ENCODE measurements around the gene HK2. TPM values are rescaled to one million over a fixed set of nuclear protein-coding genes. Genes with fewer than 3 reads are reported as not detected.
"Not testable (repeated sequence)": the region's sequence is repeated elsewhere in the genome, so short reads cannot be mapped to it uniquely, and the experiment has no call there.

The HK2 gene
- total RNA-seq, 1 donor from 2014 or later = 45.8 TPM

DNA sequence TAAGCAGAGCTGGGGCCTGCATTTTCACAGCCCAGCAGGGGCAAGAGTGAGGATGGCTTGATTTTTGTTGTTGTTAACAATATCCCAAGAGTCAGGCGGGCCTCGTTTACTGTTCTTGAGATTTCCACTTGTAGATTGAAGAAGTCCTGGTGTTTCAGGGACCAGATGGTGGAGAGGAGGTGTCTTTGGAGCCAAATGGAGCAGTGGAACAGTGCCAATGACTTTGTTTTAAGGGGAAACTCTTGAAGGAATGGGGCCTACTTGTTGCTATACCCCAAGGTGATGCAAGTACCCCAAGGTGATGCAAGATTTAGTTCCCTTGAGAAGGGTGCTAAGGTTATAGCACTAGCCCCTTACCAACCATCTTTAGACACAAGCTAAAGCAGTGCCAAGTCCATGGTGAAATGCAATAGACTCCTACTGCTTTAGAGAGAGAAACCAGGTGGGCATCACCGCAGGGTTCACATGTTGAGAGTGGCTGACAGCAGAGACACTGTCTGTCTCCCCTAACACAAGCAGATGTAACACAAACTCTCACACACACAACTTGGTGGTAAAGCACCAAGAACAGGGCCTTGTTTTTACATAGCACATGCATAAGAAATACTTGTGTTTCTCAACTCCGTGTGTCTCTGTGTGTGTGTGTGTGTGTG, 44.0 kb downstream of the HK2 start:
- DNase-seq = no peak

DNA sequence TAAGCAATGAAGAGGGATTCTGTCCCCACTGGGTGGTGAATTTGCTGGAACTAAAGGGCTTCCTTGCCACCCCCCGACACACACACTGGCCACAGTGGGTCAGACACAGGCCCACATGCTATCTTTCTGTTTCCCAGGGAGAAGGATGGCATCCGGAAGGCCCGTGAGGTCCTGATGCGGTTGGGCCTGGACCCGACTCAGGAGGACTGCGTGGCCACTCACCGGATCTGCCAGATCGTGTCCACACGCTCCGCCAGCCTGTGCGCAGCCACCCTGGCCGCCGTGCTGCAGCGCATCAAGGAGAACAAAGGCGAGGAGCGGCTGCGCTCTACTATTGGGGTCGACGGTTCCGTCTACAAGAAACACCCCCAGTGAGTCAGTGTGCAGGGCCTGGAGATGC, 44.6 kb downstream of the HK2 start:
- no peak for DNase-seq

DNA sequence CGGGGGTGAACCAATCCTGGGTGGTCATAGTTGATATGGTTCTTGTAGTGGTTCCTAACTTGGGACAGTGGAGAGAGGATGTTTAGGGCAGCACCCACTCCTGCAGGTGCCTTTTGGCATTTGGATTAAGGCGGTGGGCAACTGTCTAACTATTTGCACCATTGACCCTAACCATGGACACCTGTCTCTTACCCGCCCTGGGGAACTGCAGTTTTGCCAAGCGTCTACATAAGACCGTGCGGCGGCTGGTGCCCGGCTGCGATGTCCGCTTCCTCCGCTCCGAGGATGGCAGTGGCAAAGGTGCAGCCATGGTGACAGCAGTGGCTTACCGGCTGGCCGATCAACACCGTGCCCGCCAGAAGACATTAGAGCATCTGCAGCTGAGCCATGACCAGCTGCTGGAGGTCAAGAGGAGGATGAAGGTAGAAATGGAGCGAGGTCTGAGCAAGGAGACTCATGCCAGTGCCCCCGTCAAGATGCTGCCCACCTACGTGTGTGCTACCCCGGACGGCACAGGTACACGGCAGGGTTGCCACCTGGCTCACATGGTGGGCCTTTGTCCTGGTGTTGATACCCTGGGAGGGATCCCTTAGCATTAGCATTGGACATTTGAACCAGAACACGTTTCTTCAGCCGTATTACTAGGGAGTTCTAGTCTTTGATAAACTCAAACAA, 46.3 kb downstream of the HK2 start:
- DNase-seq = no peak

DNA sequence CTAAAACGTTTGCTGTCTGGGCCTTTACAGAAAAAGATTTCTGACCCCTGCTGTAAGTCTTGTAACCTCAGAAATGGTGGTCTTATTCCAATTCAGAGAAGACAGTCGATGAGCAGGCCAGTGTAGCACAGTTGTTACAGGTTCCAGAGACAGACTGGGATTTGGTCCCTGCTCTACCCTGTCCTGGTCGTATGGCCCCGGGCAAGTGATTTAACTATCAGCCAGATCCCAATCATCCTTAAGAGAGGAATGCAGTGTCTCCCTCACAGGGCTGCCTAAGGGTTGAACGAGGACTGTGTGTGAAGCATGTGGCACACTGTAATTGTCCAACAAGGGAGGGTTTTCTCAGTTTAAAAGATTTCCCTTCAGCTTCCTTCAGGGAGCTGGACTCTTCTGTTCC, 47.2 kb downstream of the HK2 start:
- DNase-seq = no peak

DNA sequence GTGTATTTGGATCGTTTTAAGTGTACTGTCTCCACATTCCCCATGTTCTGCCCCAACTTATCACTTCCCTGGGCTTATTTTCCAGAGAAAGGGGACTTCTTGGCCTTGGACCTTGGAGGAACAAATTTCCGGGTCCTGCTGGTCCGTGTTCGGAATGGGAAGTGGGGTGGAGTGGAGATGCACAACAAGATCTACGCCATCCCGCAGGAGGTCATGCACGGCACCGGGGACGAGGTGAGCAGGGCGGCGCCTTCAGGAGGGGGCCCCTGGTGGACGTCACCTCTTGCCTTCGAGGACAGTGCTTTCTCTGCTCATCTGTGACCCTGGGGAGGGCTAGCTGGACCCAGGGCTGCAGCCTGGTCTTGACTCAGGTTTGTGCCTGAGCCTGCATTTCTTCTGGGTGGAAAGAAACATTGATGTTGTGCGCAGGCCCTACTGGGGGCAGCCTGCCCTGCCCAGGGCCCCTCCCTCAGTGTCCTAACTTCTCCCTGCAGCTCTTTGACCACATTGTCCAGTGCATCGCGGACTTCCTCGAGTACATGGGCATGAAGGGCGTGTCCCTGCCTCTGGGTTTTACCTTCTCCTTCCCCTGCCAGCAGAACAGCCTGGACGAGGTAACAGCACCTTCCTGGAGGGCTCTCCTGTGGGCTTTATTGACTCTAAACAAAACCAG, 47.8 kb downstream of the HK2 start:
- no peak for DNase-seq

DNA sequence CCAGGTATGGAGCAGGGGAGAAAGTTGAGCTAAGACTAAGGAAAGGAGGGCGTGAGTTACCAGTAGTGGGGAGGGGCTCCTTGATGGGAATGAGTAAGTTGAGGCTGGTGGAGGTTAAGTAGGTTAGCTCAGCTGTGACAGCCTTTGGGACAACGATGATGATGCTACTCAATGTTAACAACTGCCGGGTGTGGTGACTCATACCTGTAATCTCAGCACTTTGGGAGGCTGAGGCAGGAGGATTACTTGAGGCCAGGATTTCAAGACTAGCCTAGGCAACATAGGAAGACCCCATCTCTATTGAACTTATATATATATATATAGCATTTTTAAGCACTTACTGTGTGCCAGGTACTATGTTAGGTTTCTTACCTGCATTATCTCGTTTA, 48.4 kb downstream of the HK2 start:
- no peak for DNase-seq

DNA sequence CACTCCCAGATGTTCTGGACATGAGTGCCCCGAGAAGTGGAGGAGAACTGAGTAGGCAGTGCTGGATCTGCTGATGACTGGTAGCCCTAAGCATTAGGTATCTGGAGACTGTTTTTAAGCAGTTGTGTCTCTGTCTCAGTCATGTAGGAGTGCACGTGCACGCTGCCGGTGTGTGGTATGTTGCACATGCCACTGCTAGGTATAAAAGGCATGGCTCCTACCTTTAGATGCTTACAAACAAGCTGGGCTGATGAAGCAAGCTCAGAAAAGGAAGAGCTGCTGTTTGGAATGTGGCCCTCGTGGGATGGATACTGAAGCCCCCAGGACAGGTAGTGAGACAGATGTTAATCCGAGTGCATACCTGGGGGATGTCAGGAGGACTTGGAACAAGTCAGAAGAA, 49.1 kb downstream of the HK2 start:
- DNase-seq = no peak

DNA sequence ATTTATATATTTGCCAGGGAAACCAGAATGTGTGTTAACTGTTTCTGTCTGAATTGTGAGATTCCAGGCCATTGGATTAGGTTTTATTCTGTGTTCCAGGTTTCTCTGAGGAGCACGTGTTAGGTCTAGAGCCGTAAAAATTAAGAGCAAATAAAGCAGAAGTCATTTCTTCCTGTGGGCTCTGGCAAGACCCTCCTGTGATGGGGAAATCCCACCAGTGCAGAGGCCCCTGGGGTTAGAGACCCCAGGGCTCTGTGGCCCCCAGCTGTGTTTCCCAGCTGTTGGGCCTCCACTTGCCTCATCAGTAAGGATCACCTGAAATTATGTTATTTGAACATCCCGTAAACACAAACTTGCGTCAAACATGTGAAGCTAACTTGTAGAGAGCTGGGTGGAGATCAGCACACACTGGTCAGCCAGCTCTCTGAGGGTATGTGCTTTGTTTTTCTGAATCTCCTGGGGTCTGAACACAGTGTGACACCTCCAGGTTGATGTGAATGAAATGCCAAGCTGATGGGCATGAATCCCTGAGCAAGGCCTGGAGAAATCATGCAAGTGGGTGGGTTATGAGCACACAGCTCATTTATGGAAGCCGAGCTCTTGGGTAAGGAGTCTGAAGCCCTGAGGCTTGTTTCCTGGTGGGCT, 50.3 kb downstream of the HK2 start:
- DNase-seq = no peak

DNA sequence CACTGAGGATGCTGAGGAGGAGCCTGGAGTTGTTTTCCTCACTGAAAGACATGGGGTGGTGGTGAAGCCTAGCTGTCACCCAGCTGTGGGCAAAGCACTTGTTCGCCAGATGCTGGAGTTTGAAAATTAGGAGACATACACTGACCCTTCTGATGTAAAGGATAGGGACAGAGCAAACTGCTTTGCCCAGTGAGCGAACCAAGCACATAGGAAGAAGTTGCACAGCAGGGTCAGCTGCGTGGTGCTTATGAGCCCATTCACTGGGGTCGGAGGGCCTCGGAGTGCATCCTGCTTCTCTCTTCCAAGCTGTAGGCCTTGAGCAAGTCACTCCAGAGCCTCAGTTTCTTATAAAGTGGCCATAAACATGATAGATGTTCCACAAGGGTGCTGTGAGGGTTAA, 50.9 kb downstream of the HK2 start:
- no peak for DNase-seq

DNA sequence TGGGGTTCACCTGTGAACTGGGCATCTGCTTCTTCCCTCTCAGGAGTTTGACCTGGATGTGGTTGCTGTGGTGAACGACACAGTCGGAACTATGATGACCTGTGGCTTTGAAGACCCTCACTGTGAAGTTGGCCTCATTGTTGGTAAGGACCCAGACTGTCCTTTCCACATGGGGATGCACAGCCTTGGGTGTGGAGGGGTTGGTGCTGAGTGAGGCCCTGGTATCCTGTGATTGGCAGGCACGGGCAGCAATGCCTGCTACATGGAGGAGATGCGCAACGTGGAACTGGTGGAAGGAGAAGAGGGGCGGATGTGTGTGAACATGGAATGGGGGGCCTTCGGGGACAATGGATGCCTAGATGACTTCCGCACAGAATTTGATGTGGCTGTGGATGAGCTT, 52.3 kb downstream of the HK2 start:
- no peak for DNase-seq

DNA sequence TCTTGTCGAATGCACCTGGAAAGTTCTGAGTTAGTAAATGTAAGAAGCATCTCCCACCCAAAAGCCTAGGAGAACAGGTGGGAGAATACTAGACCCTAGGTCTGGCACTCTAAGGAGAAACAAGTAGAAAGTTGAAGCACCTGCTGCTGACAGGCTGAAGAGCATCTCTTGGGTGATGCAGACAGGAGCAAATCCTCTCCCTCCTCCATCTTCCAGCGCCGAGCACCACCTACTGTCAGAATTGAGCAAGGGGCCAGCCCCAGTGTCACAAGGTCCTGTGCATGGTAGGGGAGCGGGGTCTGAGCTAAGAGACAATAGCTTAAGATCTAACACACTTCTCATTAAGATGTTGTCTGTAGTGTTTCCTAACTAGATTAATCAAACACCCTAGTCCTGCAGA, 52.9 kb downstream of the HK2 start:
- no peak for DNase-seq

DNA sequence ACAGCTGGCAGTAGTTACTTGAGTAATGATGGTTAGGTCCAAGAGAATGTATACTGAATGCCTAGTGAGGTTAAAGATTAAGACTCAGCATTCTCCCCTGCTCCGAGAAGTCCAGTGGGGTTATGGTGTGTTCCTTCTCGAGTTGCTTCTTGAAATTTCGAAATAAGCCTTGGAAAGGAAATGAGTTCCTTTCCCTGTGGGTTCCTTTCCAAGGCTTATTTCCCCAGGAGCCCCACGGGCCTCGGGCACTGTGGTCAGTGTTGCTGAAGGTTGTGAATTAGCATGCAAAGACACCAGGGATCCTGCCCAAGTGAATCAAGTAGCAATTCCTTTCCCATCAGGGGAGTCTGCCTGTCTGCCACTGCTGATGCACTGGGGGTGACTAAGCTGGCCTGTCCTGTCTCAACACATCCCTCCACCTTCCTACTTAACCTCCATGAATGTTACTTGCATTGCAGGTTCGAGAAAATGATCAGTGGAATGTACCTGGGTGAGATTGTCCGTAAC, 53.6 kb downstream of the HK2 start:
- DNase-seq = no peak

DNA sequence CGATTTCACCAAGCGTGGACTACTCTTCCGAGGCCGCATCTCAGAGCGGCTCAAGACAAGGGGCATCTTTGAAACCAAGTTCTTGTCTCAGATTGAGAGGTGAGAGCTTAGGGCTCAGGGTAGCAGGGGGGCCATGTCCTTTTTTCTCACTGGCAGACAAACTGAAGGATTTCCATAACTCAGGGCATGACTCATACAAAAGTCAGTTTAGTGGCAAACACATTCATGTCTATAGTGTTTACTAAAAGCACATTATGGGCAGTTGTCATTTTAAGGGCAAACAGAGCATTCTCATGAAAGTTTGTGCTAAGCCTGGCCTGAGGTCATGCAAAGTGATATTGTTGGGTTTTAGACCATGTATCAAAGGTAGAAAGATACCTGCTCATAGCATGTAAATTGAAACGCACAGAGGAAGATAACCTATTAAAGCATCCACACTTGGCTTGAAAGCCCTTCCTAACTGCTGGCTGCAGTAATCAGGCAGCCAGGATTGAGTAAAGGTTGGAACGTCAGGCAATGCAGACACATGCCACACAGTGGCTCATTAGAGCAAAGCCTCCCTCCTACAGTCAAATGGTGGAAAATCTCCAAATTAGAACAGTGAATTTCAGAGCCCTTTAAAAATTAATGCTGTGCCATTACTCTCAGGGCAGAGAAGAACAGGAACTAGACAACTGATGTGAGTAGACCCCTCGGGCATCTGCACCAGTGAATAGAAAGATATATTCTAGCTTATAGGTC, 54.2 kb downstream of the HK2 start:
- DNase-seq = no peak

DNA sequence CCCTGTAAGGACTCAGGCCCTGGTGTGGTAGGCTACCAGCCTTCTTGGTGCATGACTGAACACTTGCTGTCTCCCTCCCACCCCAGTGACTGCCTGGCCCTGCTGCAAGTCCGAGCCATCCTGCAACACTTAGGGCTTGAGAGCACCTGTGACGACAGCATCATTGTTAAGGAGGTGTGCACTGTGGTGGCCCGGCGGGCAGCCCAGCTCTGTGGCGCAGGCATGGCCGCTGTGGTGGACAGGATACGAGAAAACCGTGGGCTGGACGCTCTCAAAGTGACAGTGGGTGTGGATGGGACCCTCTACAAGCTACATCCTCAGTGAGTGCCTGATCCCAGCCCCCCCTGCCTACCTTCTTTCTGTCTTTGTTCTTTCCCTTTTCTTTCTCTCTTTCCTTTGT, 55.2 kb downstream of the HK2 start:
- DNase-seq = no peak

DNA sequence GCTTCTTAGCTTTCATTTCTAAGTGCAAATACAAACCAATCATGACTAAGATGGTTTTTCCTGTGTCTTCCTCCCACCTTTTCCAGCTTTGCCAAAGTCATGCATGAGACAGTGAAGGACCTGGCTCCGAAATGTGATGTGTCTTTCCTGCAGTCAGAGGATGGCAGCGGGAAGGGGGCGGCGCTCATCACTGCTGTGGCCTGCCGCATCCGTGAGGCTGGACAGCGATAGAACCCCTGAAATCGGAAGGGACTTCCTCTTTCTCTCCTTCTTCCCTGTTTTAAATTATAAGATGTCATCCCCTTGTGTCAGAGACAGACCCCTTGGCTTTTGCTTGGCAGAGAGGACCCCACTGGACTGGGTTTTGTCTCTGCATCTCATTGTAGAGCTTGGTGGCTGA, 56.8 kb downstream of the HK2 start:
- no peak for DNase-seq

DNA sequence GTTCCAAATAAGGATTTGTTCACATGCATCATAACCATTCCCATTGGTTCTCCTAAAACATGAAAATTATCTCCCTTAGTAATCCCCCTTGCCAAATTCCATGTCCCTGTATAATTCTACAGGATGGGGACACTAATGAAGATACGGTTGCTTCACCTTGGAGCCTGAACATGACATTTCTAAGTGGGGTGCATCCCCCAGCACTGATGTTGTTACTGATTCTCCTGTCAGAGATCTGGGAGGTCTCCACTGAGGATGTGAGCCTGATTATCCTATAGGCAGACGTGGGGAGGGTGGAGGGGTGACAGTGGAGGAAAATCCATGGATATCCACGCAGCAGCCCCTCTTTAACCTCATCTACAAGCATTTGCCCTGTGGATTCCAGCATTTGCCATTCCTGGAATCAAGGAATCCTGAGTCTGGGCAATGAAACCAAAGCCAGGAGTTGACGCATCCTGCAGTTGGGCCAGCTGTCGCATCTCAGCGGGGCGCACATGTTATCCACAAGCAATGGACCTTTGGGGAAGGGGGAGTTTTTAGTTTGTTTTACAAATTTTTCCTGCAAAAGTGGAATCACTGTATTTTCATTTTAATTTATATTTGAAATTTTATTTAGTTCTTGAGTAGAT, 57.3 kb downstream of the HK2 start:
- DNase-seq = no peak

DNA sequence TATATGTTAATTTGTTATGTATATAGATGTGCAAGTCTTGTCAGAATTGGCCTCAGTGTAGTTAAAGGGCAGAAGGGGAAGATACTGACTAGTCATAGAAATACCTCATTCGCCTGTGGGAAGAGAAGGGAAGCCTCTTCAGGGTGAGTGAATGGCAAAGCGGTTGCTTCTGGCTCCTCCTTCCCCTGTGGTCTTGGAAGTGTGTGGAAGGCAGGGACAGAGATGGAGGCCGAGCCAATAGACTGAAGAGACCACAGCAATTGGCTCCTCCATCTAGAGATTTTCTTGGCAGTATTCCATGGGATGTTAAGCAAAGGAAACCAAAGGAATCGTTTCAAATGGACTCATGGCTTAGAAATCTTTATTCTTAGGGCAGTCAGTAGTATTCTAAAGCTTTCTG, 57.9 kb downstream of the HK2 start:
- DNase-seq = not testable (repeated sequence)

DNA sequence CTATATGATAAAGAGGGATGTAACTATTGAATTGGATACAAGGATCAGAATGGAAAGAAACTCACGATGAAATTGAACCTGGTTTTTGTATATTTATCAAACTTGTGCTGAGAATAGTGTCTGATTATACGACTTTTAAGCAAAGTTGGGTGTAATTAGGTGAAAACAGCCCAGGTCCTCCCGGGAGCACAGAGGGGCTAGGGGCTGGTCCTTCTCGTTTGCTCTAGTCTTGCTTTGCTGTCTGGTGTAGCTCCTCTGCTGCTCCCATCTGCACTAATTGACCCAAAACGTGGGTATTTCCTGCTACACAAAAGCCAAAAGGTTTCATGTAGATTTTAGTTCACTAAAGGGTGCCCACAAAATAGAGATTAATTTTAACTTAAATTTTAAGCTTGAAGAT, 58.7 kb downstream of the HK2 start:
- DNase-seq = no peak

DNA sequence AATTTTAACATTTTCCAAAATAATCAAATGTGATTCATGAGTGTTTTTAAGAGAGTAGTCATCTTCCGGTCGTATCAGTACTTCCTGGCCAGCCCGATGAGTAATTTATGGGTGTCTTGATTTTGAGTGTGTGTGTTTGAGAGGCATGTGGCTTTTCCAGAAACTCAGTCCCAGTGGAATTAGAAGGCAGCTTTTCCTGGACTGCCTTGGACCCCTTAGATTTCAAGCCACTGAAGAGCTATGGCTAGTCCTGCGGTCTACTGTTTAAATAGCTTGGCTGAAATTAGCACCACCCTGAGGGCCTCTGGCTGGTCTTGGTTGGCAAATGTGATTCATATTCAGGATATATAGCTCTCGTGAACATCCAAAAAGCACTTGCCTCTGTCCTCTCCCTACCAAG, 59.4 kb downstream of the HK2 start:
- DNase-seq = no peak

DNA sequence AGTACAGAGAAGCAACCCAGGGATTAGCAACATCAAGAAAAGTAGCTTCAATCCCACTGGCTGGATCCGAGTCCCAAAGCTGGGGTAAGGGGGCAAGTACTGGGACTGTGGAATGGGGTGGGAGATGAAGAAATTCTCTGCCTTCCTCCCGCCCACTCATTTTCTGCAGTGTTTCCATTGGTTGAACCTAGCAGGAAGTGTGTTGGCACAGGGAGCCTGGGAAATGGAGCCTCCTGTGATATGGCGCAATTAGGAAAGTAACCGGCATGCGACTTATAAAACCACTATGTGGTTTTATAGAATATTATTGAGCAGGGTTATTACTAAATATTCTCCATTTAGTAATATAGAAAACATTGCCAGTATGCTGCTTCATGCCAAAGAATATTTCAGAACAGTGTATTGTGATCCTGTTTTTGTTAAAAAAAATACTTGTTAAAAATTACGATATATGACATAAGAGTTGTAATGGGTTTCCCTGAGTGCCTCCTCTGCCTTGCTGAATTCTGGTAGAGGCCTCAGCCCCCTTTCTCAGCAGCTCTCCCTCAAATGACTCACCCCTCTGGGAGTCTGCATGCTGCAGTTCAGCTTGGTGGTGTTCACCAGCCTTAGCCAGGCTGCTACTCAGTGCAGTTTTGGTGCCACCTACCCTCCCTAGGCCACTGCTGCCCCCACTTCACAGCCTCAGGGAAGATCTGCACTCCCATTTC, 60.5 kb downstream of the HK2 start:
- DNase-seq = no peak

DNA sequence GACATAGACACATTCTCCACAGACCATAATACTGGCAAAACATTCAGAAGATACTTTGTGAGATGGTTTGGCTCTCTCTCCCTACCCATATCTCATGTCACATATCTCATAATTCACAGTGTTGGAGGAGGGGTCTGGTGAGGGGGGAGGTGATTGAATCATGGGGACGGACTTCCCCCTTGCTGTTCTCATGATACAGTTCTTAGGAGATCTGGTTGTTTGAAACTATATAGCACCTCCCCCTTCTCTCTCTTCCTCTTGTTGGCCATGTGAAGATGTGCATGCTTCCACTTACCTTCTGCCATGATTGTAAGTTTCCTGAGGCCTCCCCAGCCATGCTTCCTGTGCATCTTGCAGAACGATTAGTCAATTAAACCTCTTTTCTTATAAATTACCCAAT, 61.1 kb downstream of the HK2 start:
- no peak for DNase-seq
